Measurements from ENCODE around the gene LCN9. TPM values are rescaled to one million over a fixed set of nuclear protein-coding genes. Genes with fewer than 3 reads are reported as not detected.
"Not testable (repeated sequence)": the region's sequence is repeated elsewhere in the genome, so short reads cannot be mapped to it uniquely, and the experiment has no call there.

The LCN9 gene
- total RNA-seq, 3 donors from 2014 or later = 0.64 TPM; not detected in 2

GRCh38 chr9:135620558-135620957, 42.6 kb upstream of the LCN9 start:
- intact Hi-C loops (cut with DNase I; ENCODE audit: low total_unique reads) = no loop called here
- TF ChIP-seq POLR2AphosphoS5 (IDR thresholded peaks at IDR 0.05) (no peak), POLR2A (IDR thresholded peaks at IDR 0.05) (no peak), CTCF (IDR thresholded peaks at IDR 0.05) (no peak)
- no peak for DNase-seq (ENCODE audit: low spot score in 2 of 2)

GRCh38 chr9:135622415-135623020, 40.6 kb upstream of the LCN9 start:
- H3K9me3 ChIP-seq = peaks cover 6 to 10% of the 10 kb centered on the region in 2 donors
- no peak overlapping the region for H3K27ac ChIP-seq
- intact Hi-C loops (cut with DNase I; ENCODE audit: low total_unique reads) = no loop called here

More at GRCh38 chr9:135620558-135620957, 42.6 kb upstream of the LCN9 start:
- peaks cover 0 to 39% of the 10 kb centered on the region in 2 donors for H3K27me3 ChIP-seq
- no peak overlapping the region for H3K4me3 ChIP-seq
- H3K36me3 ChIP-seq = no peaks in the 10 kb centered on the region
- no peak overlapping the region for H3K27ac ChIP-seq
- no peaks in the 10 kb centered on the region for H3K4me1 ChIP-seq
- no peaks in the 10 kb centered on the region for H3K9me3 ChIP-seq

GRCh38 chr9:135624282-135624681, 38.8 kb upstream of the LCN9 start:
- no peak for TF ChIP-seq POLR2A (IDR thresholded peaks at IDR 0.05)
- no peak for TF ChIP-seq POLR2AphosphoS5 (IDR thresholded peaks at IDR 0.05)
- TF ChIP-seq CTCF (IDR thresholded peaks at IDR 0.05) = no peak

More at GRCh38 chr9:135622415-135623020, 40.6 kb upstream of the LCN9 start:
- H3K27me3 ChIP-seq = peaks cover 0 to 28% of the 10 kb centered on the region in 2 donors
- no peaks in the 10 kb centered on the region for H3K4me1 ChIP-seq
- no peak for TF ChIP-seq CTCF (IDR thresholded peaks at IDR 0.05)
- no peak for TF ChIP-seq POLR2A (IDR thresholded peaks at IDR 0.05)
- no peak for TF ChIP-seq POLR2AphosphoS5 (IDR thresholded peaks at IDR 0.05)
- DNase-seq (ENCODE audit: low spot score in 2 of 2) = no peak
- H3K36me3 ChIP-seq = no peaks in the 10 kb centered on the region
- H3K4me3 ChIP-seq = no peak overlapping the region

GRCh38 chr9:135632841-135633240, 30.3 kb upstream of the LCN9 start:
- Histone ChIP-seq H3K27me3 (peaks cover 0 to 40% of the 10 kb centered on the region in 2 donors), H3K36me3 (no peaks in the 10 kb centered on the region), H3K27ac (no peak overlapping the region), H3K4me3 (no peak overlapping the region), H3K4me1 (no peaks in the 10 kb centered on the region), H3K9me3 (peaks cover 0 to 22% of the 10 kb centered on the region in 2 donors)
- no peak for DNase-seq (ENCODE audit: low spot score in 2 of 2)
- no peak for TF ChIP-seq POLR2AphosphoS5 (IDR thresholded peaks at IDR 0.05)
- no peak for TF ChIP-seq CTCF (IDR thresholded peaks at IDR 0.05)
- no peak for TF ChIP-seq POLR2A (IDR thresholded peaks at IDR 0.05)
- intact Hi-C loops (cut with DNase I; ENCODE audit: low total_unique reads) = no loop called here

More at GRCh38 chr9:135624282-135624681, 38.8 kb upstream of the LCN9 start:
- Histone ChIP-seq H3K9me3 (peaks cover 6 to 27% of the 10 kb centered on the region in 2 donors), H3K4me1 (no peaks in the 10 kb centered on the region), H3K4me3 (no peak overlapping the region), H3K27me3 (peaks cover 0 to 15% of the 10 kb centered on the region in 2 donors), H3K27ac (no peak overlapping the region), H3K36me3 (no peaks in the 10 kb centered on the region)
- DNase-seq (ENCODE audit: low spot score in 2 of 2) = no peak
- intact Hi-C loops (cut with DNase I; ENCODE audit: low total_unique reads) = no loop called here

GRCh38 chr9:135636930-135637530, 26.1 kb upstream of the LCN9 start:
- intact Hi-C loops (cut with DNase I; ENCODE audit: low total_unique reads); DNase-seq (ENCODE audit: low spot score in 2 of 2); H3K4me3 ChIP-seq; H3K4me1 ChIP-seq; H3K9me3 ChIP-seq; H3K36me3 ChIP-seq; H3K27ac ChIP-seq: not testable (repeated sequence)
- peaks cover 0 to 55% of the 10 kb centered on the region in 2 donors for H3K27me3 ChIP-seq
